ENCODE measurements around the gene WNT3. TPM values are rescaled to one million over a fixed set of nuclear protein-coding genes. Genes with fewer than 3 reads are reported as not detected.
"Not testable (repeated sequence)": the region's sequence is repeated elsewhere in the genome, so short reads cannot be mapped to it uniquely, and the experiment has no call there.

Gene WNT3
- polyA plus RNA-seq, 4 donors: 2.9 to 8.9 (median 6.7) TPM

GRCh38 chr17:46800573-46800972, 17.9 kb downstream of the WNT3 start:
- H3K27me3 ChIP-seq (ENCODE audit: control insufficient read depth in 3 of 3, insufficient read depth in 3 of 3, low read length in 3 of 3): peaks cover 0 to 17% (median 0%) of the 10 kb centered on the region in 3 donors
- H3K27ac ChIP-seq (ENCODE audit: low read depth in 1 of 3, low read length in 2 of 3): no peak overlapping the region
- DNase-seq (no peak), FAIRE-seq (no peak)
- no peaks in the 10 kb centered on the region for H3K9me3 ChIP-seq (ENCODE audit: control insufficient read depth in 2 of 2, insufficient read depth in 1 of 2, low read depth in 1 of 2, low read length in 1 of 2)
- no peaks in the 10 kb centered on the region for H3K4me1 ChIP-seq (ENCODE audit: control insufficient read depth in 3 of 3, insufficient read depth in 2 of 3, low read depth in 1 of 3, low read length in 2 of 3)
- no peaks in the 10 kb centered on the region for H3K36me3 ChIP-seq (ENCODE audit: control insufficient read depth in 3 of 3, insufficient read depth in 2 of 3, low read depth in 1 of 3, low read length in 3 of 3)
- H3K4me3 ChIP-seq (ENCODE audit: low read depth in 1 of 3, low read length in 3 of 3): no peak overlapping the region
- WGBS, 3 donors: 94 to 98% (median 95%) methylated on average over 4 of the region's 4 CpGs

- no peak for DNase-seq
- 59 to 70% (median 67%) methylated on average over 8 of the region's 8 CpGs for WGBS, 3 donors
Measured at GRCh38 chr17:46796956-46797530, 21.4 kb downstream of the WNT3 start.

GRCh38 chr17:46796524-46796923, 22.0 kb downstream of the WNT3 start:
- WGBS, 3 donors: 62 to 75% (median 67%) methylated on average over 7 of the region's 7 CpGs
- Histone ChIP-seq H3K4me3 (ENCODE audit: low read depth in 1 of 3, low read length in 3 of 3) (no peak overlapping the region), H3K27ac (ENCODE audit: low read depth in 1 of 3, low read length in 2 of 3) (no peak overlapping the region), H3K36me3 (ENCODE audit: control insufficient read depth in 3 of 3, insufficient read depth in 2 of 3, low read depth in 1 of 3, low read length in 3 of 3) (no peaks in the 10 kb centered on the region), H3K4me1 (ENCODE audit: control insufficient read depth in 3 of 3, insufficient read depth in 2 of 3, low read depth in 1 of 3, low read length in 2 of 3) (no peaks in the 10 kb centered on the region), H3K27me3 (ENCODE audit: control insufficient read depth in 3 of 3, insufficient read depth in 3 of 3, low read length in 3 of 3) (peaks cover 0 to 32% (median 3%) of the 10 kb centered on the region in 3 donors), H3K9me3 (ENCODE audit: control insufficient read depth in 2 of 2, insufficient read depth in 1 of 2, low read depth in 1 of 2, low read length in 1 of 2) (no peaks in the 10 kb centered on the region)
- DNase-seq (no peak), FAIRE-seq (no peak)

More at GRCh38 chr17:46796956-46797530, 21.4 kb downstream of the WNT3 start:
- Histone ChIP-seq H3K36me3 (ENCODE audit: control insufficient read depth in 3 of 3, insufficient read depth in 2 of 3, low read depth in 1 of 3, low read length in 3 of 3) (no peaks in the 10 kb centered on the region), H3K9me3 (ENCODE audit: control insufficient read depth in 2 of 2, insufficient read depth in 1 of 2, low read depth in 1 of 2, low read length in 1 of 2) (no peaks in the 10 kb centered on the region), H3K27ac (ENCODE audit: low read depth in 1 of 3, low read length in 2 of 3) (no peak overlapping the region), H3K4me3 (ENCODE audit: low read depth in 1 of 3, low read length in 3 of 3) (no peak overlapping the region), H3K27me3 (ENCODE audit: control insufficient read depth in 3 of 3, insufficient read depth in 3 of 3, low read length in 3 of 3) (peaks cover 0 to 32% (median 3%) of the 10 kb centered on the region in 3 donors), H3K4me1 (ENCODE audit: control insufficient read depth in 3 of 3, insufficient read depth in 2 of 3, low read depth in 1 of 3, low read length in 2 of 3) (no peaks in the 10 kb centered on the region)
- no peak for FAIRE-seq

GRCh38 chr17:46796084-46796483, 22.4 kb downstream of the WNT3 start:
- no peaks in the 10 kb centered on the region for H3K36me3 ChIP-seq (ENCODE audit: control insufficient read depth in 3 of 3, insufficient read depth in 2 of 3, low read depth in 1 of 3, low read length in 3 of 3)
- no peak overlapping the region for H3K27ac ChIP-seq (ENCODE audit: low read depth in 1 of 3, low read length in 2 of 3)
- H3K9me3 ChIP-seq (ENCODE audit: control insufficient read depth in 2 of 2, insufficient read depth in 1 of 2, low read depth in 1 of 2, low read length in 1 of 2): no peaks in the 10 kb centered on the region
- peaks cover 0 to 32% (median 5%) of the 10 kb centered on the region in 3 donors for H3K27me3 ChIP-seq (ENCODE audit: control insufficient read depth in 3 of 3, insufficient read depth in 3 of 3, low read length in 3 of 3)
- 57 to 66% (median 59%) methylated on average over 3 of the region's 3 CpGs for WGBS, 3 donors
- DNase-seq: no peak
- no peak for FAIRE-seq
- H3K4me3 ChIP-seq (ENCODE audit: low read depth in 1 of 3, low read length in 3 of 3): no peak overlapping the region
- no peaks in the 10 kb centered on the region for H3K4me1 ChIP-seq (ENCODE audit: control insufficient read depth in 3 of 3, insufficient read depth in 2 of 3, low read depth in 1 of 3, low read length in 2 of 3)

GRCh38 chr17:46795379-46795952, 23.0 kb downstream of the WNT3 start:
- FAIRE-seq: no peak
- H3K36me3 ChIP-seq (ENCODE audit: control insufficient read depth in 3 of 3, insufficient read depth in 2 of 3, low read depth in 1 of 3, low read length in 3 of 3): no peaks in the 10 kb centered on the region
- no peak overlapping the region for H3K27ac ChIP-seq (ENCODE audit: low read depth in 1 of 3, low read length in 2 of 3)
- WGBS, 3 donors: 63 to 73% (median 72%) methylated on average over 15 of the region's 15 CpGs
- no peaks in the 10 kb centered on the region for H3K9me3 ChIP-seq (ENCODE audit: control insufficient read depth in 2 of 2, insufficient read depth in 1 of 2, low read depth in 1 of 2, low read length in 1 of 2)
- H3K27me3 ChIP-seq (ENCODE audit: control insufficient read depth in 3 of 3, insufficient read depth in 3 of 3, low read length in 3 of 3): peaks cover 0 to 32% (median 5%) of the 10 kb centered on the region in 3 donors
- H3K4me3 ChIP-seq (ENCODE audit: low read depth in 1 of 3, low read length in 3 of 3): no peak overlapping the region
- H3K4me1 ChIP-seq (ENCODE audit: control insufficient read depth in 3 of 3, insufficient read depth in 2 of 3, low read depth in 1 of 3, low read length in 2 of 3): no peaks in the 10 kb centered on the region
- DNase-seq: no peak

GRCh38 chr17:46794318-46794717, 24.2 kb downstream of the WNT3 start:
- FAIRE-seq: no peak
- Histone ChIP-seq H3K27ac (ENCODE audit: low read depth in 1 of 3, low read length in 2 of 3) (no peak overlapping the region), H3K27me3 (ENCODE audit: control insufficient read depth in 3 of 3, insufficient read depth in 3 of 3, low read length in 3 of 3) (peaks cover 0 to 32% (median 5%) of the 10 kb centered on the region in 3 donors), H3K36me3 (ENCODE audit: control insufficient read depth in 3 of 3, insufficient read depth in 2 of 3, low read depth in 1 of 3, low read length in 3 of 3) (no peaks in the 10 kb centered on the region), H3K4me1 (ENCODE audit: control insufficient read depth in 3 of 3, insufficient read depth in 2 of 3, low read depth in 1 of 3, low read length in 2 of 3) (no peaks in the 10 kb centered on the region), H3K9me3 (ENCODE audit: control insufficient read depth in 2 of 2, insufficient read depth in 1 of 2, low read depth in 1 of 2, low read length in 1 of 2) (peaks cover 0 to 4% of the 10 kb centered on the region in 2 donors), H3K4me3 (ENCODE audit: low read depth in 1 of 3, low read length in 3 of 3) (no peak overlapping the region)
- DNase-seq: no peak
- 74 to 80% (median 77%) methylated on average over 5 of the region's 5 CpGs for WGBS, 3 donors

- H3K4me3 ChIP-seq (ENCODE audit: low read depth in 1 of 3, low read length in 3 of 3): no peak overlapping the region
- H3K4me1 ChIP-seq (ENCODE audit: control insufficient read depth in 3 of 3, insufficient read depth in 2 of 3, low read depth in 1 of 3, low read length in 2 of 3): no peaks in the 10 kb centered on the region
- H3K27me3 ChIP-seq (ENCODE audit: control insufficient read depth in 3 of 3, insufficient read depth in 3 of 3, low read length in 3 of 3): peaks cover 0 to 35% (median 5%) of the 10 kb centered on the region in 3 donors
- FAIRE-seq (no peak), DNase-seq (no peak)
- H3K27ac ChIP-seq (ENCODE audit: low read depth in 1 of 3, low read length in 2 of 3): no peak overlapping the region
- peaks cover 0 to 5% of the 10 kb centered on the region in 2 donors for H3K9me3 ChIP-seq (ENCODE audit: control insufficient read depth in 2 of 2, insufficient read depth in 1 of 2, low read depth in 1 of 2, low read length in 1 of 2)
- WGBS, 3 donors: 49 to 58% (median 50%) methylated on average over 5 of the region's 5 CpGs
- H3K36me3 ChIP-seq (ENCODE audit: control insufficient read depth in 3 of 3, insufficient read depth in 2 of 3, low read depth in 1 of 3, low read length in 3 of 3): no peaks in the 10 kb centered on the region
Measured at GRCh38 chr17:46793541-46793940, 25.0 kb downstream of the WNT3 start.

GRCh38 chr17:46793023-46793422, 25.5 kb downstream of the WNT3 start:
- not testable (repeated sequence) for H3K36me3 ChIP-seq (ENCODE audit: control insufficient read depth in 3 of 3, insufficient read depth in 2 of 3, low read depth in 1 of 3, low read length in 3 of 3); H3K27ac ChIP-seq (ENCODE audit: low read depth in 1 of 3, low read length in 2 of 3); DNase-seq; H3K4me3 ChIP-seq (ENCODE audit: low read depth in 1 of 3, low read length in 3 of 3); FAIRE-seq; H3K4me1 ChIP-seq (ENCODE audit: control insufficient read depth in 3 of 3, insufficient read depth in 2 of 3, low read depth in 1 of 3, low read length in 2 of 3); H3K9me3 ChIP-seq (ENCODE audit: control insufficient read depth in 2 of 2, insufficient read depth in 1 of 2, low read depth in 1 of 2, low read length in 1 of 2)
- H3K27me3 ChIP-seq (ENCODE audit: control insufficient read depth in 3 of 3, insufficient read depth in 3 of 3, low read length in 3 of 3): peaks cover 0 to 35% (median 5%) of the 10 kb centered on the region in 3 donors
- 84 to 89% (median 89%) methylated on average over 6 of the region's 6 CpGs for WGBS, 3 donors

All from small intestine (tissue), 7 donors.